Endothelial cell of umbilical vein (primary cell): Measurements from ENCODE around the gene DNAJB8. TPM values are rescaled to one million over a fixed set of nuclear protein-coding genes. Genes with fewer than 3 reads are reported as not detected.

ENCODE experiments used
- BruUV-seq: library from RNA; stranded (reverse); fragments of 400-500 nt; replicated peaks from 2 replicates; lab custom pipeline; 2021; lab: Mats Ljungman, UMichigan
- CTCF ChIA-PET: fragments of 300-600, 350-600 bp; sonication (Branson Sonifier 250); formaldehyde crosslinking; loops from one replicate; lab custom pipeline; 2021; ENCODE audit warnings: antibody characterized with exemption, inconsistent platforms; lab: Charles Lee
- POLR2A ChIA-PET: fragments of 300-600, 350-600 bp; sonication (Branson Sonifier 250); formaldehyde crosslinking; loops from one replicate; lab custom pipeline; 2021; ENCODE audit warnings: antibody characterized with exemption, inconsistent platforms; lab: Charles Lee
- DNase-seq: peaks from one replicate; pipeline ENCODE4 v3.0.0-alpha.2; 2011; ENCODE audit warnings: low read depth, low spot score
- FAIRE-seq: peaks from 2 replicates; lab custom pipeline; 2011; peaks lifted over from hg19 to GRCh38; lab: Jason Lieb, UNC
- H2AFZ ChIP-seq: 2 replicates; pipeline ENCODE4 v1.6.0; 2012; ENCODE audit warnings: low read depth, low read length, control low read depth, inconsistent platforms
- H3K27ac ChIP-seq: 2 replicates; pipeline ENCODE4 v1.5.1; 2011; ENCODE audit warnings: low read depth, mild to moderate bottlenecking, control low read depth, low read length, moderate library complexity; ENCODE audit not compliant: insufficient read depth
- H3K27me3 ChIP-seq, 2 experiments: 2 replicates each; pipeline versions ENCODE4 v1.6.0 to v1.6.1; 2011; ENCODE audit warnings: low read length in 2 of 2, mixed read lengths in 1 of 2; ENCODE audit not compliant: control insufficient read depth in 2 of 2, insufficient read depth in 2 of 2
- H3K36me3 ChIP-seq, 2 experiments: 2 replicates in 1 of 2; 3 replicates in 1 of 2; pipeline ENCODE4 v1.5.1; 2011; ENCODE audit warnings: low read length in 2 of 2, mild to moderate bottlenecking in 1 of 2, moderate library complexity in 1 of 2; ENCODE audit not compliant: control insufficient read depth in 2 of 2, insufficient read depth in 2 of 2; ENCODE audit errors: extremely low read depth in 1 of 2
- H3K4me1 ChIP-seq: 3 replicates; pipeline ENCODE4 v1.5.1; 2011; ENCODE audit warnings: mild to moderate bottlenecking, low read length; ENCODE audit not compliant: control insufficient read depth, insufficient read depth; ENCODE audit errors: extremely low read depth
- H3K4me2 ChIP-seq: 2 replicates; pipeline ENCODE4 v1.6.1; 2011; ENCODE audit warnings: low read length, control low read depth, mixed read lengths; ENCODE audit not compliant: insufficient read depth
- H3K4me3 ChIP-seq, 3 experiments: fragments of 200-600 bp in 1 of 3; sonication (generic), shearing (Covaris generic) in 1 of 3; replicated peaks in 1 of 3; 2 replicates each; pipeline ENCODE4 v1.5.1; 2011 to 2016; ENCODE audit warnings: control low read depth in 3 of 3, low read length in 3 of 3, mild to moderate bottlenecking in 2 of 3, inconsistent platforms in 1 of 3, low read depth in 1 of 3, moderate library complexity in 1 of 3; ENCODE audit not compliant: insufficient read depth in 1 of 3
- H3K79me2 ChIP-seq: 2 replicates; pipeline ENCODE4 v1.6.0; 2012; ENCODE audit warnings: low read length, inconsistent platforms; ENCODE audit not compliant: control insufficient read depth, insufficient read depth
- H3K9ac ChIP-seq: replicated peaks from 2 replicates; pipeline ENCODE3; 2011; ENCODE audit warnings: low read length, control low read depth; ENCODE audit not compliant: insufficient read depth; ENCODE audit errors: extremely low read depth
- H3K9me1 ChIP-seq: replicated peaks from 3 replicates; pipeline ENCODE4 v1.6.0; 2011; ENCODE audit warnings: mild to moderate bottlenecking, low read length; ENCODE audit not compliant: control insufficient read depth, insufficient read depth; ENCODE audit errors: extremely low read depth
- H3K9me3 ChIP-seq: replicated peaks from 2 replicates; pipeline ENCODE4 v1.5.1; 2012; ENCODE audit warnings: low read length, inconsistent platforms; ENCODE audit not compliant: control insufficient read depth, insufficient read depth
- H4K20me1 ChIP-seq: replicated peaks from 2 replicates; pipeline ENCODE3; 2011; ENCODE audit warnings: mild to moderate bottlenecking, low read length; ENCODE audit not compliant: control insufficient read depth, insufficient read depth; ENCODE audit errors: extremely low read depth
- EZH2 ChIP-seq: IDR thresholded peaks from 2 replicates; pipeline ENCODE4 v1.6.1; 2012; ENCODE audit warnings: borderline replicate concordance, low read depth, mild to moderate bottlenecking, moderate library complexity, low read length, inconsistent platforms; ENCODE audit not compliant: severe bottlenecking
- FOS ChIP-seq: IDR thresholded peaks from 2 replicates; pipeline ENCODE4 v1.6.1; 2011; ENCODE audit warnings: mild to moderate bottlenecking, low read length, moderate library complexity, borderline replicate concordance; ENCODE audit not compliant: insufficient read depth
- GATA2 ChIP-seq: IDR thresholded peaks from 2 replicates; pipeline ENCODE4 v1.7.0; 2011; ENCODE audit warnings: low read depth, mild to moderate bottlenecking, moderate library complexity, mixed read lengths, low read length; ENCODE audit not compliant: insufficient read length, insufficient read depth
- JUN ChIP-seq: IDR thresholded peaks from 2 replicates; pipeline ENCODE4 v1.6.1; 2011; ENCODE audit warnings: borderline replicate concordance, low read depth; ENCODE audit not compliant: insufficient read length, insufficient read depth
- MYC ChIP-seq: IDR thresholded peaks from one replicate; pipeline ENCODE4 v1.6.1; 2011; ENCODE audit warnings: mild to moderate bottlenecking, low read depth, low read length
- POLR2A ChIP-seq: IDR thresholded peaks from 2 replicates; pipeline ENCODE4 v1.6.1; 2012; ENCODE audit warnings: low read depth, mild to moderate bottlenecking, control low read depth, low read length
- POLR2AphosphoS5 ChIP-seq: IDR thresholded peaks from 2 replicates; pipeline ENCODE4 v1.6.1; 2012; ENCODE audit warnings: low read depth, mild to moderate bottlenecking, control low read depth, low read length, moderate library complexity; ENCODE audit not compliant: insufficient read depth
- dilution Hi-C: fragments of 300-500 bp; cut with MboI; formaldehyde crosslinking; loops from one replicate; pipeline ENCODE4 v1.15.0; 2019; ENCODE audit warnings: low sequenced_read_pairs; ENCODE audit not compliant: extremely low pct_ligation_motif_present
- intact Hi-C: fragments of 100-400 bp; cut with micrococcal nuclease; formaldehyde crosslinking; loops from one replicate; pipeline ENCODE4 v1.10.0; 2022
- polyA plus RNA-seq, 4 experiments: library from polyadenylated mRNA; depleted of rRNA in 3 of 4; stranded (reverse) in 3 of 4; unstranded in 1 of 4; fragments of >200 nt; gene quantifications; 2 replicates each; pipeline versions ENCODE4 v1.2.1 to v1.2.3, GENCODE V29; 2011 to 2012; ENCODE audit warnings: missing spikeins in 1 of 4
- total RNA-seq: library from RNA; stranded (reverse); gene quantifications from 2 replicates; pipeline ENCODE4 v1.2.3, GENCODE V29; 2021
- TF ChIP-seq, protein P1 (sequence below), 2 donors: IDR thresholded peaks; 1 replicate in 1 of 2; 2 replicates in 1 of 2; pipeline ENCODE4 v1.5.1; 2011; ENCODE audit warnings: low read length in 2 of 2, mild to moderate bottlenecking in 2 of 2, moderate library complexity in 2 of 2, control low read depth in 1 of 2, inconsistent platforms in 1 of 2, low read depth in 1 of 2; ENCODE audit not compliant: insufficient read depth in 1 of 2; ENCODE audit errors: extremely low read depth in 1 of 2
- TF ChIP-seq, protein P2 (sequence below): IDR thresholded peaks from 2 replicates; pipeline ENCODE4 v1.6.1; 2011; ENCODE audit not compliant: insufficient read depth, insufficient read length

DNAJB8 gene
- total and polyA plus RNA-seq, 2 donors (not counting 3 experiments of a cell fraction or from before 2014, with no cell fraction given), result not detected

DNA sequence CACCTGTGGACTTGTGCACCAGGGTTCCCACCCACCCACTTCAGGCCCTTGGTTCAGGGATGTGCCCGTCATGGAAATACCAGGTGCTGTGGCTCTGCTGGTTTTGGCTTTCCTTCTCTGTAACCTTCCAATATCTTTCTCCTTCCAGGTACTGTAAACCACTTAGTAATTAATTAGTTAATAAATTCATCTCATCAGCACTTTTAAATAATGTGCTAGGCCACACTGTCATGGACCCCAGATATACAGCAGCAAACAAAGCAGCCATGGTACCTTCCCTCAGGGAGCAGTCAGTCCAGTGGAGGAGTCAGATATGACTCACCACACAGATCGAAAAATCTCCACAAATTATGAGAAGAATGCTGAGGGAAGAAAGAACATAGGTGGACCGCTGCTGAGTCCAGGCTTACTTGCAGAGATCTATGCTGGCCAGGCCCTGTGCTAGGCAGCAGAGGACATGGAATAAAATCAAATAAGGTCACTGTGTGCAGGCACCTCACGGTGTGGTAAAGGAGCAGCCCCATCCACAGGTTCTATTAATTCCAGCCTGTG is 33.1 kb upstream of the DNAJB8 start:
- no peak for FAIRE-seq
- dilution Hi-C loops, result no loop called here
- CTCF ChIA-PET, result interaction anchor here (0.9 to 5.3 kb wide), 8 partner anchors 10 to 193 kb away, joined by 3 to 52 read pairs (median 6); no protein-coding TSS in a partner anchor

More for the DNA sequence above, 33.1 kb upstream of the DNAJB8 start:
- H3K4me3 ChIP-seq, result no peak overlapping the region
- H2AFZ ChIP-seq, result no peak overlapping the region
- no peaks in the 10 kb centered on the region for H3K36me3 ChIP-seq
- POLR2A ChIA-PET, result interaction anchor here (0.6 kb wide), 1 partner anchor 487 kb away, joined by 7 read pairs; no protein-coding TSS in a partner anchor
- no peaks in the 10 kb centered on the region for H3K9me1 ChIP-seq
- no peak overlapping the region for H3K9ac ChIP-seq
- TF ChIP-seq, protein P1, sequence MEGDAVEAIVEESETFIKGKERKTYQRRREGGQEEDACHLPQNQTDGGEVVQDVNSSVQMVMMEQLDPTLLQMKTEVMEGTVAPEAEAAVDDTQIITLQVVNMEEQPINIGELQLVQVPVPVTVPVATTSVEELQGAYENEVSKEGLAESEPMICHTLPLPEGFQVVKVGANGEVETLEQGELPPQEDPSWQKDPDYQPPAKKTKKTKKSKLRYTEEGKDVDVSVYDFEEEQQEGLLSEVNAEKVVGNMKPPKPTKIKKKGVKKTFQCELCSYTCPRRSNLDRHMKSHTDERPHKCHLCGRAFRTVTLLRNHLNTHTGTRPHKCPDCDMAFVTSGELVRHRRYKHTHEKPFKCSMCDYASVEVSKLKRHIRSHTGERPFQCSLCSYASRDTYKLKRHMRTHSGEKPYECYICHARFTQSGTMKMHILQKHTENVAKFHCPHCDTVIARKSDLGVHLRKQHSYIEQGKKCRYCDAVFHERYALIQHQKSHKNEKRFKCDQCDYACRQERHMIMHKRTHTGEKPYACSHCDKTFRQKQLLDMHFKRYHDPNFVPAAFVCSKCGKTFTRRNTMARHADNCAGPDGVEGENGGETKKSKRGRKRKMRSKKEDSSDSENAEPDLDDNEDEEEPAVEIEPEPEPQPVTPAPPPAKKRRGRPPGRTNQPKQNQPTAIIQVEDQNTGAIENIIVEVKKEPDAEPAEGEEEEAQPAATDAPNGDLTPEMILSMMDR (IDR thresholded peaks at IDR 0.05; ENCODE audit: extremely low read depth in 1 of 2, insufficient read depth in 1 of 2, low read depth in 1 of 2, low read length in 2 of 2), result no peak
- TF ChIP-seq GATA2, result no peak
- TF ChIP-seq MYC, result no peak
- TF ChIP-seq JUN, result no peak
- no peak for TF ChIP-seq EZH2
- TF ChIP-seq, protein P2, sequence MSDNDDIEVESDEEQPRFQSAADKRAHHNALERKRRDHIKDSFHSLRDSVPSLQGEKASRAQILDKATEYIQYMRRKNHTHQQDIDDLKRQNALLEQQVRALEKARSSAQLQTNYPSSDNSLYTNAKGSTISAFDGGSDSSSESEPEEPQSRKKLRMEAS, result no peak
- no peak for TF ChIP-seq FOS
- no peak for TF ChIP-seq POLR2A
- no peak for TF ChIP-seq POLR2AphosphoS5
- H4K20me1 ChIP-seq, result no peaks in the 10 kb centered on the region
- H3K4me2 ChIP-seq, result no peak overlapping the region
- intact Hi-C loops, result loop anchor here (5.0 kb wide), 1 partner anchor 272 kb away; no protein-coding TSS in a partner anchor
- H3K9me3 ChIP-seq, result no peaks in the 10 kb centered on the region
- BruUV-seq, result no TSS peak
- no peak overlapping the region for H3K27ac ChIP-seq
- H3K4me1 ChIP-seq, result peaks cover 13% of the 10 kb centered on the region
- no peak for DNase-seq
- no peaks in the 10 kb centered on the region for H3K27me3 ChIP-seq
- H3K79me2 ChIP-seq, result peaks cover 10% of the 10 kb centered on the region
